SK-N-SH (cell line): Measurements from ENCODE around the gene RBBP8NL. TPM values are rescaled to one million over a fixed set of nuclear protein-coding genes. Genes with fewer than 3 reads are reported as not detected.
A peak's percentile ranks its signal among the peaks of the same experiment; 100 is the strongest.

Source experiments
- CTCF ChIA-PET: fragments of 300-600, 350-600 bp; formaldehyde crosslinking; extraction: SDS; loops from one replicate; lab custom pipeline; 2021; lab: Yijun Ruan, JAX
- POLR2A ChIA-PET: fragments of 350-600 bp; sonication (Branson Sonifier 250); formaldehyde crosslinking; extraction: SDS; loops from one replicate; lab custom pipeline; 2020; ENCODE audit warnings: antibody characterized with exemption, inconsistent platforms; lab: Yijun Ruan, JAX
- DNase-seq: peaks from one replicate; pipeline ENCODE4 v3.0.0; 2012
- H2AFZ ChIP-seq: fragments of 200-600 bp; sonication (generic); 2 replicates; pipeline ENCODE4 v1.8.1; 2016; ENCODE audit warnings: antibody characterized with exemption, mild to moderate bottlenecking, low read depth
- H3F3A ChIP-seq: fragments of 200-600 bp; sonication (generic); replicated peaks from 2 replicates; pipeline ENCODE3; 2016; ENCODE audit warnings: antibody characterized with exemption, mild to moderate bottlenecking; ENCODE audit not compliant: insufficient read depth
- H3K27ac ChIP-seq, 2 experiments: fragments of 200-500 bp in 1 of 2; fragments of 200-600 bp in 1 of 2; sonication (Bioruptor generic) in 1 of 2; sonication (generic), shearing (Covaris generic) in 1 of 2; 2 replicates each; pipeline versions ENCODE4 v1.5.1 to v1.6.1; 2014 to 2016; ENCODE audit warnings: low read depth in 2 of 2, inconsistent platforms in 1 of 2, low read length in 1 of 2, mild to moderate bottlenecking in 1 of 2, mixed read lengths in 1 of 2
- H3K27me3 ChIP-seq: fragments of 200-600 bp; sonication (generic), shearing (Covaris generic); 2 replicates; pipeline ENCODE4 v1.6.1; 2016; ENCODE audit warnings: mixed run types; ENCODE audit not compliant: insufficient read depth
- H3K36me3 ChIP-seq, 2 experiments: fragments of 200-500 bp in 1 of 2; fragments of 200-600 bp in 1 of 2; sonication (Bioruptor generic) in 1 of 2; sonication (generic) in 1 of 2; replicated peaks in 1 of 2; 2 replicates each; pipeline versions ENCODE3 to v1.5.1; 2014 to 2016; ENCODE audit warnings: low read length in 1 of 2, mild to moderate bottlenecking in 1 of 2; ENCODE audit not compliant: insufficient read depth in 2 of 2, control insufficient read depth in 1 of 2
- H3K4me1 ChIP-seq, 2 experiments: fragments of 200-500 bp in 1 of 2; fragments of 200-600 bp in 1 of 2; sonication (Bioruptor generic) in 1 of 2; sonication (generic), shearing (Covaris generic) in 1 of 2; 2 replicates each; pipeline versions ENCODE4 v1.5.1 to v1.6.1; 2014 to 2016; ENCODE audit warnings: low read depth in 1 of 2, low read length in 1 of 2, mixed run types in 1 of 2; ENCODE audit not compliant: insufficient read depth in 2 of 2, control insufficient read depth in 1 of 2
- H3K4me2 ChIP-seq: fragments of 200-600 bp; sonication (generic), shearing (Covaris generic); 2 replicates; pipeline ENCODE4 v1.6.1; 2017; ENCODE audit warnings: mixed run types
- H3K4me3 ChIP-seq, 2 experiments: fragments of 200-500 bp in 1 of 2; fragments of 200-600 bp in 1 of 2; sonication (Bioruptor generic) in 1 of 2; sonication (generic), shearing (Covaris generic) in 1 of 2; 2 replicates each; pipeline versions ENCODE4 v1.5.1 to v1.8.1; 2014 to 2016; ENCODE audit warnings: low read depth in 2 of 2, inconsistent platforms in 1 of 2, low read length in 1 of 2, mild to moderate bottlenecking in 1 of 2, mixed read lengths in 1 of 2, moderate library complexity in 1 of 2
- H3K79me2 ChIP-seq: fragments of 200-600 bp; sonication (generic); 2 replicates; pipeline ENCODE4 v1.8.1; 2017; ENCODE audit warnings: mild to moderate bottlenecking; ENCODE audit not compliant: insufficient read depth
- H3K9ac ChIP-seq: fragments of 200-600 bp; sonication (generic); 2 replicates; pipeline ENCODE4 v1.6.1; 2017; ENCODE audit warnings: mixed run types
- H3K9me2 ChIP-seq: fragments of 200-600 bp; sonication (generic); 2 replicates; pipeline ENCODE4 v1.6.1; 2017; ENCODE audit warnings: mixed run types
- H3K9me3 ChIP-seq: fragments of 200-600 bp; sonication (generic); 2 replicates; pipeline ENCODE4 v1.6.1; 2017; ENCODE audit warnings: mixed run types, mild to moderate bottlenecking, moderate library complexity
- H4K20me1 ChIP-seq: fragments of 200-600 bp; sonication (generic); 2 replicates; pipeline ENCODE4 v1.6.1; 2017; ENCODE audit warnings: mild to moderate bottlenecking, mixed run types; ENCODE audit not compliant: insufficient read depth
- CHD2 ChIP-seq: fragments of 150-350 bp; IDR thresholded peaks from 2 replicates; pipeline ENCODE4 v1.6.1; 2018; ENCODE audit warnings: low read length; ENCODE audit not compliant: partially characterized antibody
- CTCF ChIP-seq: fragments of 200-600 bp; sonication (generic); IDR thresholded peaks from 2 replicates; pipeline ENCODE4 v1.6.1; 2017; ENCODE audit warnings: antibody characterized with exemption, mild to moderate bottlenecking, moderate library complexity
- ELF1 ChIP-seq: IDR thresholded peaks from 2 replicates; pipeline ENCODE4 v1.4.0; 2012
- FOSL2 ChIP-seq: IDR thresholded peaks from 2 replicates; pipeline ENCODE4 v1.4.0; 2012; ENCODE audit warnings: low read depth, mild to moderate bottlenecking, moderate library complexity, borderline replicate concordance
- GABPA ChIP-seq: IDR thresholded peaks from 2 replicates; pipeline ENCODE4 v1.4.0; 2012; ENCODE audit warnings: low read depth, mild to moderate bottlenecking
- MEF2A ChIP-seq: IDR thresholded peaks from 2 replicates; pipeline ENCODE4 v1.4.0; 2012; ENCODE audit warnings: low read depth, borderline replicate concordance
- NFIC ChIP-seq: IDR thresholded peaks from 2 replicates; pipeline ENCODE4 v1.4.0; 2012; ENCODE audit warnings: borderline replicate concordance
- POLR2AphosphoS5 ChIP-seq: IDR thresholded peaks from 2 replicates; pipeline ENCODE4 v1.6.1; 2012; ENCODE audit warnings: low read depth, low read length
- RAD21 ChIP-seq: IDR thresholded peaks from 2 replicates; pipeline ENCODE4 v1.6.1; 2012; ENCODE audit warnings: mild to moderate bottlenecking, low read length
- RCOR1 ChIP-seq: fragments of 150-350 bp; IDR thresholded peaks from 2 replicates; pipeline ENCODE4 v1.6.1; 2017; ENCODE audit warnings: antibody characterized with exemption, low read length
- REST ChIP-seq: IDR thresholded peaks from 2 replicates; pipeline ENCODE4 v1.6.1; 2012; ENCODE audit warnings: mild to moderate bottlenecking, low read depth, low read length, moderate library complexity
- RXRA ChIP-seq: IDR thresholded peaks from 2 replicates; pipeline ENCODE4 v1.4.0; 2012; ENCODE audit warnings: low read depth, mild to moderate bottlenecking, borderline replicate concordance
- SIN3A ChIP-seq: IDR thresholded peaks from 2 replicates; pipeline ENCODE4 v1.6.1; 2012; ENCODE audit warnings: low read depth, mild to moderate bottlenecking, low read length, moderate library complexity, borderline replicate concordance
- SMC3 ChIP-seq: IDR thresholded peaks from 2 replicates; pipeline ENCODE4 v1.6.1; 2012; ENCODE audit warnings: low read depth, low read length, improper control_type of control experiment
- TCF12 ChIP-seq: IDR thresholded peaks from 2 replicates; pipeline ENCODE4 v1.4.0; 2012
- USF1 ChIP-seq: IDR thresholded peaks from 2 replicates; pipeline ENCODE4 v1.4.0; 2012; ENCODE audit warnings: low read depth, borderline replicate concordance
- USF2 ChIP-seq: fragments of 150-350 bp; IDR thresholded peaks from 2 replicates; pipeline ENCODE4 v1.6.1; 2017; ENCODE audit warnings: antibody characterized with exemption, low read length, low read depth, borderline replicate concordance
- WGBS: methylation state at CpG from one replicate; pipeline ENCODE4 v1.1.6; 2017; ENCODE audit warnings: low lambda C conversion rate; 5-methylcytosine and 5-hydroxymethylcytosine counted together
- polyA plus RNA-seq, 3 experiments: library from polyadenylated mRNA; depleted of rRNA; stranded (reverse); fragments of >200 nt; gene quantifications; 2 replicates each; pipeline ENCODE4 v1.2.3, GENCODE V29; 2012

RBBP8NL gene
- polyA plus RNA-seq, 1 of the 3 experiments (the other 2 are of a cell fraction): not detected

- no peaks in the 10 kb centered on the region for H3K9me3 ChIP-seq
- DNase-seq: no peak
- H3K4me3 ChIP-seq: no peak overlapping the region
- H3F3A ChIP-seq: peaks cover 8% of the 10 kb centered on the region
- ChIA-PET POLR2A (no interaction called here), CTCF (no interaction called here)
- peak overlapping the region in 1 of 2 experiments; percentile 51; a peak in 1 of 4 replicates for H3K27ac ChIP-seq
- H3K4me2 ChIP-seq: no peak overlapping the region
- no peak overlapping the region for H3K9ac ChIP-seq
- peaks cover 16% of the 10 kb centered on the region; the same call in 1 of the 2 replicates for H3K79me2 ChIP-seq
- no peak overlapping the region for H2AFZ ChIP-seq
- TF ChIP-seq CHD2: no peak
- TF ChIP-seq NFIC: no peak
- TF ChIP-seq RXRA: no peak
- no peak for TF ChIP-seq SMC3
- no peak for TF ChIP-seq SIN3A
- TF ChIP-seq RCOR1: no peak
- no peak for TF ChIP-seq MEF2A
- no peak for TF ChIP-seq CTCF
- TF ChIP-seq RAD21: no peak
- TF ChIP-seq FOSL2: no peak
- TF ChIP-seq GABPA: no peak
- no peak for TF ChIP-seq USF1
- no peak for TF ChIP-seq POLR2AphosphoS5
- no peak for TF ChIP-seq ELF1
- TF ChIP-seq TCF12: no peak
- no peak for TF ChIP-seq USF2
- TF ChIP-seq REST: no peak
- TF ChIP-seq, all 33 proteins: peak for 0
- Histone ChIP-seq H3K4me1 (peaks cover 7 to 40% of the 10 kb centered on the region in 2 experiments; a peak in 1 of 4 replicates), H4K20me1 (no peaks in the 10 kb centered on the region), H3K36me3 (peaks cover 0 to 5% of the 10 kb centered on the region in 2 experiments), H3K9me2 (no peaks in the 10 kb centered on the region), H3K27me3 (no peaks in the 10 kb centered on the region)
- 94% methylated on average over 15 of the region's 17 CpGs for WGBS
These were observed 50.3 kb downstream of the RBBP8NL start for GRCh38 chr20:62377064-62377461.
